PFSK-1 (cell line): ENCODE results near the gene RSPH1.

Source experiments
- FOXP2 ChIP-seq: optimal IDR thresholded peaks from 2 replicates; pipeline ENCODE3; 2011; ENCODE audit warnings: borderline replicate concordance, control low read depth, inconsistent platforms; ENCODE audit not compliant: insufficient read depth; ENCODE audit errors: extremely low read length, extremely low read depth
- POLR2AphosphoS5 ChIP-seq: IDR thresholded peaks from 2 replicates; pipeline ENCODE4 v1.6.1; 2012; ENCODE audit warnings: low read depth, mild to moderate bottlenecking, control low read depth, low read length, moderate library complexity
- SIN3A ChIP-seq: IDR thresholded peaks from 2 replicates; pipeline ENCODE4 v1.6.1; 2012; ENCODE audit warnings: mild to moderate bottlenecking, low read length, moderate library complexity, borderline replicate concordance; ENCODE audit not compliant: insufficient read depth
- TAF1 ChIP-seq: IDR thresholded peaks from 2 replicates; pipeline ENCODE4 v1.6.1; 2012; ENCODE audit warnings: low read length, control low read depth, borderline replicate concordance; ENCODE audit not compliant: insufficient read depth
- TF ChIP-seq, protein P1 (sequence below), 2 experiments: IDR thresholded peaks; 2 replicates each; pipeline versions ENCODE4 v1.6.1 to v1.8.0; 2011 to 2012; ENCODE audit warnings: low read depth in 2 of 2, low read length in 2 of 2, control low read depth in 1 of 2, inconsistent platforms in 1 of 2, mild to moderate bottlenecking in 1 of 2, moderate library complexity in 1 of 2; ENCODE audit not compliant: insufficient read depth in 1 of 2

Gene RSPH1

DNA sequence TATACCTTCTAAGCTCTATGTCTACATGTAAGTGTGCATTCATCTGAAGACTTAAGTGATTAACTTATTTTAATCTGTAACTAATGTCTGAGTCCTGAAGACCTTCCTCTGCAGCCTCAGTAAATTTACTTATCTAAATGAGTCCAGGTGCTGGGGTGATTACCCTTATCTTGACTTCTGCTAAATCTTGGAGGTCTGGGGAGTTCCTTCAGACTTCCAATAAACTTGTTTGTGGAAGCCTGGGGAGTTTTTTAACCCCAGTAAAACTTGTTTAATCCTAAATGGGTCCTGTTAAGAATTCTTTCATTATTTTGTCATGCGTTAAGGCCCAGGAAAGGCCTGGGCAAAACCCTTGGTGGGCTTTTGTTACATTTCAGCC is 37.0 kb downstream of the RSPH1 start:
- TF ChIP-seq SIN3A (no peak), TAF1 (no peak), FOXP2 (no peak), POLR2AphosphoS5 (no peak)
- TF ChIP-seq, protein P1, sequence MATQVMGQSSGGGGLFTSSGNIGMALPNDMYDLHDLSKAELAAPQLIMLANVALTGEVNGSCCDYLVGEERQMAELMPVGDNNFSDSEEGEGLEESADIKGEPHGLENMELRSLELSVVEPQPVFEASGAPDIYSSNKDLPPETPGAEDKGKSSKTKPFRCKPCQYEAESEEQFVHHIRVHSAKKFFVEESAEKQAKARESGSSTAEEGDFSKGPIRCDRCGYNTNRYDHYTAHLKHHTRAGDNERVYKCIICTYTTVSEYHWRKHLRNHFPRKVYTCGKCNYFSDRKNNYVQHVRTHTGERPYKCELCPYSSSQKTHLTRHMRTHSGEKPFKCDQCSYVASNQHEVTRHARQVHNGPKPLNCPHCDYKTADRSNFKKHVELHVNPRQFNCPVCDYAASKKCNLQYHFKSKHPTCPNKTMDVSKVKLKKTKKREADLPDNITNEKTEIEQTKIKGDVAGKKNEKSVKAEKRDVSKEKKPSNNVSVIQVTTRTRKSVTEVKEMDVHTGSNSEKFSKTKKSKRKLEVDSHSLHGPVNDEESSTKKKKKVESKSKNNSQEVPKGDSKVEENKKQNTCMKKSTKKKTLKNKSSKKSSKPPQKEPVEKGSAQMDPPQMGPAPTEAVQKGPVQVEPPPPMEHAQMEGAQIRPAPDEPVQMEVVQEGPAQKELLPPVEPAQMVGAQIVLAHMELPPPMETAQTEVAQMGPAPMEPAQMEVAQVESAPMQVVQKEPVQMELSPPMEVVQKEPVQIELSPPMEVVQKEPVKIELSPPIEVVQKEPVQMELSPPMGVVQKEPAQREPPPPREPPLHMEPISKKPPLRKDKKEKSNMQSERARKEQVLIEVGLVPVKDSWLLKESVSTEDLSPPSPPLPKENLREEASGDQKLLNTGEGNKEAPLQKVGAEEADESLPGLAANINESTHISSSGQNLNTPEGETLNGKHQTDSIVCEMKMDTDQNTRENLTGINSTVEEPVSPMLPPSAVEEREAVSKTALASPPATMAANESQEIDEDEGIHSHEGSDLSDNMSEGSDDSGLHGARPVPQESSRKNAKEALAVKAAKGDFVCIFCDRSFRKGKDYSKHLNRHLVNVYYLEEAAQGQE (IDR thresholded peaks at IDR 0.05; ENCODE audit: insufficient read depth in 1 of 2, low read depth in 2 of 2, low read length in 2 of 2), result no peak

DNA sequence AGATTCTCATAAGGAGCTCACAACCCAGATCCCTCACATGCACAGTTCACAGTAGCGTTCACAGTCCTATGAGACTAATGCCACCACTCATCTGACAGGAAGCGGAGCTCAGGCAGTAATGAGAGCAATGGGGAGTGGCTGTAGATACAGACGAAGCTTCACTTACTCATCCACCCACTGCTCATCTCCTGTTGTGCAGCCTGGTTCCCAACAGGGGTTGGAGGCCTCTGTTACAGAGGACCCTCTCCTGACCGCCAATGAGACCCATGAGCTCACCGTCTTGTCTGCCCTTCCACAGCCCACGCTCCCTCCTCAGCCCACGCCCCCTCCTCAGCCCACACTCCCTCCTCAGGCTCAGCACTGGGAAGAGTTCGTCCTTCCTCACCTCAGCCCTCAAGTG is 39.6 kb downstream of the RSPH1 start:
- TF ChIP-seq SIN3A, result no peak
- no peak for TF ChIP-seq FOXP2
- no peak for TF ChIP-seq TAF1
- TF ChIP-seq, protein P1 (IDR thresholded peaks at IDR 0.05; ENCODE audit: insufficient read depth in 1 of 2, low read depth in 2 of 2, low read length in 2 of 2), result no peak
- TF ChIP-seq POLR2AphosphoS5, result no peak

DNA sequence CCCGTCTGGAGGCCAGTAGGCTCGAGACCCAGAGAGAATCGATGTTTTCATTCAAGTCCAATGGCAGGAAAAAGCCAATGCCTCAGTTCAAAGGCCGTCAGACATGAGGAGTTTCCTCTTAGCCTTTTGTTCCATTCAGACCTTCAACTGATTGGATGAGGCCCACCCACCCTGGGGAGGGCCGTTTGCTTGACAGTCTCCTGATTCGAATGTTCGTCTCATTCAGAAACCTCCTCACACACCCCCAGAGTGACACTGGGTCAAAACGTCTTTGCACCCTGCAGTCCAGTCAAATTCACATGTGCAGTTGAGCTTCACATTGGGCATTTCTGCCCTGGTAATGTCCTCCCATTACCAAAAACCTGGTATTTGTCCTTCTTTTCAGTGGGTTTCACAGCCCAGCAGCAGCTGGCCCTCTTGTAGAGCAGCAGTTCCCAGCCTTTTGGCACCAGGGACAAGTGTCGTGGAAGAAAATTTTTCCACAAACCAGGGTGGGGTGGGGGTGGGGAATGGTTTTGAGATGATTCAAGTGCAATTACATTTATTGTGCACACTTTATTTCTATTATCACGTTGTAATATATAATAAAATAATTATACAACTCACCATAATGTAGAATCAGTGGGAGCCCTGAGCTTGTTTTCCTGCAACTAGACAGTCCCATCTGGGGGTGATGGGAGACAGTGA is 40.1 kb downstream of the RSPH1 start:
- no peak for TF ChIP-seq TAF1
- TF ChIP-seq, protein P1 (IDR thresholded peaks at IDR 0.05; ENCODE audit: insufficient read depth in 1 of 2, low read depth in 2 of 2, low read length in 2 of 2), result no peak
- no peak for TF ChIP-seq FOXP2
- TF ChIP-seq POLR2AphosphoS5, result no peak
- TF ChIP-seq SIN3A, result no peak

DNA sequence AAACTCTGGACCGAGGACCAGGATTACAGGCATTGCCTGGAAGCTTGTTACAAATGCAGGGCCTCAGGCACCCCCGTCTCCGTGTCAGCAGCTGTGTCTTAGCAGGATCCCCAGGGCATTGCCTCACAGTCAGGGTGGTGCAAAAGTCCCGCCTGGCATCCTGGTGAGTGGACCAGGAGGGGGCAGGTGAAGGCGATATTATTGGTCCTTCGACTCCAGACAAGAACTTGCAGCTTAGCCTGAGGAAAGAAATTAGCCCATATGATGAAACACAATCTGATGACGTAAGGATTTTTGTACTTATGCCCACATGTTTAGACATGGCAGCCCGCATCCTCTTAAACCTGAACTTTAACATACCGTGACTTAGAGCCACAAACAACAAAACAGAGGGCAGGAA is 40.8 kb downstream of the RSPH1 start:
- TF ChIP-seq FOXP2 (no peak), POLR2AphosphoS5 (no peak), SIN3A (no peak), TAF1 (no peak)
- TF ChIP-seq, protein P1 (IDR thresholded peaks at IDR 0.05; ENCODE audit: insufficient read depth in 1 of 2, low read depth in 2 of 2, low read length in 2 of 2), result no peak

DNA sequence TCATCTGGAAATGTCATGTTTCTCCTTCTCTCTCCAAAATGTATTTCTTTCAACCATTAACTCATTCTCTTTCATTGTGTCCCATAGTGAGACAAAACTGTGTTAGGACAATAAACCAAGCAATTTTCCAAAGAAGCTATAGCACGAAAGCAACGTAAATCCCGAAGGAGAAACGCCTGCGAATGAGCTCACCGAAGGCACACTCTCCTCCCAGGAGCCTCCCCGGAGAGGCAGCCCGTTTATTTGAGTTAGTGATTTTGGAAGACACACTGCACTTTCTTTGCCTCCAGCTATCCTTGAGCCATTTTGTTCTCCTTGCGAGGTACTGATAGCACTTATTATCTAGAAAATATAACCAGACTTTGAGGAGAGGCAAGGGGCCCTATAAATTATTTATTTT is 41.2 kb downstream of the RSPH1 start:
- TF ChIP-seq POLR2AphosphoS5 (no peak), TAF1 (no peak), FOXP2 (no peak), SIN3A (no peak)
- TF ChIP-seq, protein P1 (IDR thresholded peaks at IDR 0.05; ENCODE audit: insufficient read depth in 1 of 2, low read depth in 2 of 2, low read length in 2 of 2), result no peak
